ENCODE results near the gene CHPF. TPM values are rescaled to one million over a fixed set of nuclear protein-coding genes. Genes with fewer than 3 reads are reported as not detected.

CHPF gene
- total RNA-seq, 1 experiment from 2014 or later, result 228 TPM

DNA sequence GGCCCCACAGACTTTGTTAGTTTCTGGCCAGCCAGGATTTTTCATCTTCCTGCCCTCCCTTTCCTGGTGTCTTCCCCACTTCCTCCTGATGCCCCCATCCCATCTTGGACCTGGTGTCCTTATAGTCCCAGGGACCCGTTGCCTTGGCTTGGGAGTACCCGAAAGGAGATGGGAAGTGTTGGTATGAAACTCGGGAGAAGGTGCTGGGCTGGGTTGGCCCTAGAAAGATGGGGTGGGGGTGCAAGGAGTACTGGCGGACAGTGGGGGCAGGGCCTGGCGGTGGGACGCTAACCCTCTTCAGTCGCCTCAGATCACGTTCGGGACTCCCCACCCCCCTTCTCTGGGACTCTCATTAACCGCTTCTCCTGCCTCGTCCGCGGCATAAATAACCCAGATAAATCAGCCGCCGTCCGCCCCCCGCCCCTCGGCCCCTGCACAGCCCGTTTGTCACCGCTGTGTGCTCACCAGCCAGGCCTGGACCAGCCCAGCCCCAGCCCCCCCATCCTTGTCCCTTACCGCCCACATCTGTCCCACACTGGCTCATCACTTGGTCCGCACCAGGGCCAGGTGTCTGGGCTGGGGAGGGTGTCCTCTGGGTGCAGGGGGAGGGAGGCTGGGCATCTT lies 33.0 kb downstream of the CHPF start:
- no peaks in the 10 kb centered on the region for H3K9me3 ChIP-seq (ENCODE audit: control insufficient read depth in 1 of 2, insufficient read depth in 1 of 2, low read depth in 1 of 2, low read length in 2 of 2)
- no peak overlapping the region for H2AFZ ChIP-seq (ENCODE audit: low read depth, low read length, poor library complexity, severe bottlenecking)
- ChIA-PET CTCF (interaction anchor here (0.7 to 4.4 kb wide), 6 partner anchors 9 to 222 kb away, joined by 3 to 56 read pairs (median 7); partner anchors contain the start of gene GMPPA), POLR2A (interaction anchor here (0.7 to 1.4 kb wide), 2 partner anchors 11 to 12 kb away, joined by 3 to 5 read pairs; partner anchors contain the start of gene GMPPA), RAD21 (ENCODE audit: low non-redundant PET in 1 of 2, low total read pairs in 2 of 2, uncharacterized antibody in 2 of 2, unreplicated experiment in 2 of 2) (interaction anchor here (1.5 to 1.6 kb wide), 2 partner anchors 19 kb away, joined by 10 read pairs; no protein-coding TSS in a partner anchor)
- H3K27me3 ChIP-seq (ENCODE audit: insufficient read depth, low read length), result no peaks in the 10 kb centered on the region
- peaks cover 0 to 19% of the 10 kb centered on the region in 2 experiments; a peak in 2 of 4 replicates for H3K4me1 ChIP-seq (ENCODE audit: control insufficient read depth in 1 of 2, insufficient read depth in 2 of 2, low read length in 2 of 2)
- intact Hi-C loops (cut with micrococcal nuclease), result no loop called here
- H3K9me2 ChIP-seq (ENCODE audit: insufficient read depth), result no peaks in the 10 kb centered on the region
- peak overlapping the region; percentile 37; the same call in 1 of the 2 replicates for H3K4me2 ChIP-seq (ENCODE audit: low read length)
- H3K9ac ChIP-seq (ENCODE audit: low read length), result no peak overlapping the region
- ATAC-seq (no peak), DNase-seq (ENCODE audit: low read depth, low spot score) (no peak)
- H3K79me2 ChIP-seq (ENCODE audit: insufficient read depth, low read length), result no peaks in the 10 kb centered on the region
- no peak overlapping the region for H3K27ac ChIP-seq (ENCODE audit: low read depth, low read length)
- no peaks in the 10 kb centered on the region for H4K20me1 ChIP-seq (ENCODE audit: insufficient read depth)
- no TSS peak for BruUV-seq (replicated peaks)
- H3K4me3 ChIP-seq (replicated peaks in 1 of 2; ENCODE audit: low read depth in 1 of 2, low read length in 2 of 2), result no peak overlapping the region
- no peak for TF ChIP-seq POLR2A (IDR thresholded peaks at IDR 0.05; ENCODE audit: borderline replicate concordance, extremely low read depth, insufficient read depth, insufficient read length)
- no peak for TF ChIP-seq ATF3 (IDR thresholded peaks at IDR 0.05)
- TF ChIP-seq SRF (IDR thresholded peaks at IDR 0.05; ENCODE audit: low read depth), result no peak
- TF ChIP-seq RAD21 (IDR thresholded peaks at IDR 0.05; ENCODE audit: low read depth), result no peak
- TF ChIP-seq JUND (IDR thresholded peaks at IDR 0.05), result no peak
- no peak for TF ChIP-seq POLR2AphosphoS5 (IDR thresholded peaks at IDR 0.05; ENCODE audit: low read depth, low read length)
- no peak for TF ChIP-seq EZH2 (IDR thresholded peaks at IDR 0.05)
- no peak for TF ChIP-seq EGR1 (IDR thresholded peaks at IDR 0.05; ENCODE audit: low read depth)
- TF ChIP-seq SIN3A (IDR thresholded peaks at IDR 0.05; ENCODE audit: low read depth), result no peak
- no peak for TF ChIP-seq YY1 (IDR thresholded peaks at IDR 0.05; ENCODE audit: extremely low read depth, insufficient replicate concordance, low read depth, low read length)
- no peak for TF ChIP-seq MAX (IDR thresholded peaks at IDR 0.05)
- TF ChIP-seq, protein P1, sequence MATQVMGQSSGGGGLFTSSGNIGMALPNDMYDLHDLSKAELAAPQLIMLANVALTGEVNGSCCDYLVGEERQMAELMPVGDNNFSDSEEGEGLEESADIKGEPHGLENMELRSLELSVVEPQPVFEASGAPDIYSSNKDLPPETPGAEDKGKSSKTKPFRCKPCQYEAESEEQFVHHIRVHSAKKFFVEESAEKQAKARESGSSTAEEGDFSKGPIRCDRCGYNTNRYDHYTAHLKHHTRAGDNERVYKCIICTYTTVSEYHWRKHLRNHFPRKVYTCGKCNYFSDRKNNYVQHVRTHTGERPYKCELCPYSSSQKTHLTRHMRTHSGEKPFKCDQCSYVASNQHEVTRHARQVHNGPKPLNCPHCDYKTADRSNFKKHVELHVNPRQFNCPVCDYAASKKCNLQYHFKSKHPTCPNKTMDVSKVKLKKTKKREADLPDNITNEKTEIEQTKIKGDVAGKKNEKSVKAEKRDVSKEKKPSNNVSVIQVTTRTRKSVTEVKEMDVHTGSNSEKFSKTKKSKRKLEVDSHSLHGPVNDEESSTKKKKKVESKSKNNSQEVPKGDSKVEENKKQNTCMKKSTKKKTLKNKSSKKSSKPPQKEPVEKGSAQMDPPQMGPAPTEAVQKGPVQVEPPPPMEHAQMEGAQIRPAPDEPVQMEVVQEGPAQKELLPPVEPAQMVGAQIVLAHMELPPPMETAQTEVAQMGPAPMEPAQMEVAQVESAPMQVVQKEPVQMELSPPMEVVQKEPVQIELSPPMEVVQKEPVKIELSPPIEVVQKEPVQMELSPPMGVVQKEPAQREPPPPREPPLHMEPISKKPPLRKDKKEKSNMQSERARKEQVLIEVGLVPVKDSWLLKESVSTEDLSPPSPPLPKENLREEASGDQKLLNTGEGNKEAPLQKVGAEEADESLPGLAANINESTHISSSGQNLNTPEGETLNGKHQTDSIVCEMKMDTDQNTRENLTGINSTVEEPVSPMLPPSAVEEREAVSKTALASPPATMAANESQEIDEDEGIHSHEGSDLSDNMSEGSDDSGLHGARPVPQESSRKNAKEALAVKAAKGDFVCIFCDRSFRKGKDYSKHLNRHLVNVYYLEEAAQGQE (IDR thresholded peaks at IDR 0.05; ENCODE audit: low read depth), result no peak
- no peak for TF ChIP-seq TCF7L2 (IDR thresholded peaks at IDR 0.05; ENCODE audit: borderline replicate concordance, extremely low read depth, insufficient read depth, insufficient read length)
- TF ChIP-seq ZBTB33 (IDR thresholded peaks at IDR 0.05; ENCODE audit: extremely low read depth, insufficient replicate concordance, low read length), result no peak
- TF ChIP-seq, protein P2, sequence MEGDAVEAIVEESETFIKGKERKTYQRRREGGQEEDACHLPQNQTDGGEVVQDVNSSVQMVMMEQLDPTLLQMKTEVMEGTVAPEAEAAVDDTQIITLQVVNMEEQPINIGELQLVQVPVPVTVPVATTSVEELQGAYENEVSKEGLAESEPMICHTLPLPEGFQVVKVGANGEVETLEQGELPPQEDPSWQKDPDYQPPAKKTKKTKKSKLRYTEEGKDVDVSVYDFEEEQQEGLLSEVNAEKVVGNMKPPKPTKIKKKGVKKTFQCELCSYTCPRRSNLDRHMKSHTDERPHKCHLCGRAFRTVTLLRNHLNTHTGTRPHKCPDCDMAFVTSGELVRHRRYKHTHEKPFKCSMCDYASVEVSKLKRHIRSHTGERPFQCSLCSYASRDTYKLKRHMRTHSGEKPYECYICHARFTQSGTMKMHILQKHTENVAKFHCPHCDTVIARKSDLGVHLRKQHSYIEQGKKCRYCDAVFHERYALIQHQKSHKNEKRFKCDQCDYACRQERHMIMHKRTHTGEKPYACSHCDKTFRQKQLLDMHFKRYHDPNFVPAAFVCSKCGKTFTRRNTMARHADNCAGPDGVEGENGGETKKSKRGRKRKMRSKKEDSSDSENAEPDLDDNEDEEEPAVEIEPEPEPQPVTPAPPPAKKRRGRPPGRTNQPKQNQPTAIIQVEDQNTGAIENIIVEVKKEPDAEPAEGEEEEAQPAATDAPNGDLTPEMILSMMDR (IDR thresholded peaks at IDR 0.05 in 2 of 3, conservative IDR thresholded peaks at IDR 0.05 in 1 of 3; ENCODE audit: borderline replicate concordance in 1 of 3, insufficient read depth in 1 of 3, low read depth in 2 of 3, low read length in 2 of 3), result no peak
- no peak for TF ChIP-seq CBX3 (IDR thresholded peaks at IDR 0.05; ENCODE audit: low read depth)
- H3K36me3 ChIP-seq (ENCODE audit: control insufficient read depth in 1 of 2, insufficient read depth in 2 of 2, low read length in 2 of 2), result no peaks in the 10 kb centered on the region; a peak in 1 of 4 replicates

All from HCT116 (cell line).